Esophagus squamous epithelium (tissue), 5 donors: ENCODE data around the gene MORN3. TPM values are rescaled to one million over a fixed set of nuclear protein-coding genes. Genes with fewer than 3 reads are reported as not detected.
A peak's percentile ranks its signal among the peaks of the same experiment; 100 is the strongest.

Source experiments
- DNase-seq: peaks from one replicate; lab custom pipeline; 2025; lab: John Stamatoyannopoulos, UW
- H3K27ac ChIP-seq, 4 donors: fragments of 200-600 bp; sonication (generic); one replicate each; pipeline ENCODE4 v1.5.1; 2016 to 2019; ENCODE audit warnings: mild to moderate bottlenecking in 1 of 4
- H3K27me3 ChIP-seq, 4 donors: fragments of 200-600 bp; sonication (generic); 1 replicate in 3 of 4; 2 replicates in 1 of 4; pipeline versions ENCODE4 v1.5.1 to v1.6.0; 2017 to 2021; ENCODE audit warnings: antibody characterized with exemption in 1 of 4
- H3K36me3 ChIP-seq, 3 donors: fragments of 200-600 bp; sonication (generic); one replicate each; pipeline ENCODE4 v1.5.1; 2016 to 2019
- H3K4me1 ChIP-seq, 3 donors: fragments of 200-600 bp; sonication (generic); one replicate each; pipeline ENCODE4 v1.5.1; 2017 to 2019
- H3K4me3 ChIP-seq, 4 donors: fragments of 200-600 bp; sonication (generic); 1 replicate in 3 of 4; 2 replicates in 1 of 4; pipeline ENCODE4 v1.5.1; 2016 to 2019; ENCODE audit warnings: mild to moderate bottlenecking in 2 of 4, moderate library complexity in 1 of 4
- H3K9me3 ChIP-seq, 3 donors: fragments of 200-600 bp; sonication (generic); one replicate each; pipeline ENCODE4 v1.5.1; 2016 to 2019
- CTCF ChIP-seq, 6 experiments: fragments of 450-650 bp in 4 of 6; fragments of 200-600 bp in 2 of 6; sonication (generic) in 2 of 6; IDR thresholded peaks; one replicate each; pipeline ENCODE4 v1.5.1; 2016 to 2019; ENCODE audit warnings: antibody characterized with exemption in 6 of 6, mild to moderate bottlenecking in 4 of 6, moderate library complexity in 4 of 6
- POLR2A ChIP-seq, 4 donors: fragments of 450-650 bp; IDR thresholded peaks; one replicate each; pipeline ENCODE4 v1.6.1; 2017; ENCODE audit warnings: antibody characterized with exemption in 4 of 4, mild to moderate bottlenecking in 4 of 4, moderate library complexity in 3 of 4
- WGBS, 2 donors: methylation state at CpG; one replicate each; pipeline ENCODE4 v1.1.5; 2018; 5-methylcytosine and 5-hydroxymethylcytosine counted together
- intact Hi-C: fragments of 100-400 bp; cut with DNase I; formaldehyde crosslinking; loops from one replicate; pipeline ENCODE4 v1.15.0; 2022
- total RNA-seq, 4 donors: library from RNA; depleted of rRNA; stranded (reverse); fragments of >200 nt; gene quantifications; one replicate each; pipeline ENCODE4 v1.1.0, GENCODE V29; 2016
- donor health status: DM: yes; HTN: yes; CAD: no.

MORN3 gene
- total RNA-seq, 4 donors from 2014 or later, result 0.09 to 0.13 TPM; not detected in 2

DNA sequence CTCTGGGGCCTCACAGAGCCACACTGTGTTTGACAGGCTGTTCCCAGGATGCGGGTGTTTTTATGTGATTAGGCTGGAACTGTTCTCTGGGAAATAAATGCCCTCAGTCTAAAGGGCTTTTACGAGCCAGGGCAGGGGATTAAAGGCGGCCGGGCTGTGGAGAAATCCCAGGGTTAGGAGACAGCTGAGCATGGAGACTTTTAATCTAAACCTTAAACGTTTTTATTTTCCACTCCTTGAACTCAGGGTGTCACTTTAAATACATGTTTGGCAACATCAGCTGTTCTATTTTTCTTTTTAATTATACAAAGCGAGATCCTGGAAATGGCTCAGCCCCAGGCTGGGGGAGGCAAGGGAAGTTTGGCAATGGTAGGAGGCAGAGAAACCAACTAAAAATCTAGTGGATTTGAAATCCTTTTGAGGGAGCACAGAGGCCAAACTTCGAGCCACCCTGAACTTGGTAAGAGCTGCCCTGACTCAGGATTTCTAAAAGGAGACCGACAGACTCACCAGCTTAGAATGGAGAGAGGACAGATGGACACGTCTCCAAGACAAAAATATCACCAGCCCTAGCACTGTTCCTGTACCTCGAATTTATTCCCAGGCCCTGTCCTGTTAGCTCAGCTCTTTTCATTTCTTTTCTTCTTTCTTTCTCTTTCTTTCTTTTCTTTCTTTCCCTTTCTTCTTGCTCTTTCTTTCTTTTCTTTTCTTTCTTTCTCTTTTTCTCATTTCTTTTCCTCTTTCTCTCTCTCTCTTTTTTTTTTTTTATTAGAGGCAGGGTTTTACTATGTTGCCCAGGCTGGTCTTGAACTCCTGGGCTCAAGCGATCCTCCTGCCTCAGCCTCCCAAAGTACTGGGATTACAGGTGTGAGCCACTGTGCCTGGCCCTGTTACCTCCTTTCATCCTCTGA lies 59.0 kb downstream of the MORN3 start:
- Histone ChIP-seq H3K4me3 (peak overlapping the region in 1 of 4 donors; percentile 30), H3K36me3 (no peaks in the 10 kb centered on the region), H3K27ac (peak overlapping the region; percentile 30 to 72 (median 44)), H3K27me3 (no peaks in the 10 kb centered on the region), H3K9me3 (no peaks in the 10 kb centered on the region), H3K4me1 (peaks cover 0 to 20% (median 7%) of the 10 kb centered on the region in 3 donors)
- TF ChIP-seq POLR2A (IDR thresholded peaks at IDR 0.05) (no peak), CTCF (IDR thresholded peaks at IDR 0.05) (no peak)
- DNase-seq, result no peak
- 23 to 33% methylated on average over 10 to 11 of the region's 11 CpGs for WGBS, 2 donors
- intact Hi-C loops, result no loop called here

GRCh38 chr12:121608301-121608700 lies 61.2 kb downstream of the MORN3 start:
- Histone ChIP-seq H3K9me3 (no peaks in the 10 kb centered on the region), H3K4me3 (no peak overlapping the region), H3K27me3 (no peaks in the 10 kb centered on the region), H3K4me1 (peaks cover 0 to 20% (median 7%) of the 10 kb centered on the region in 3 donors), H3K27ac (no peak overlapping the region), H3K36me3 (no peaks in the 10 kb centered on the region)
- TF ChIP-seq POLR2A (IDR thresholded peaks at IDR 0.05) (no peak), CTCF (IDR thresholded peaks at IDR 0.05) (no peak)
- intact Hi-C loops, result no loop called here
- DNase-seq, result no peak
- 81 to 93% methylated on average over 3 to 6 of the region's 6 CpGs for WGBS, 2 donors

DNA sequence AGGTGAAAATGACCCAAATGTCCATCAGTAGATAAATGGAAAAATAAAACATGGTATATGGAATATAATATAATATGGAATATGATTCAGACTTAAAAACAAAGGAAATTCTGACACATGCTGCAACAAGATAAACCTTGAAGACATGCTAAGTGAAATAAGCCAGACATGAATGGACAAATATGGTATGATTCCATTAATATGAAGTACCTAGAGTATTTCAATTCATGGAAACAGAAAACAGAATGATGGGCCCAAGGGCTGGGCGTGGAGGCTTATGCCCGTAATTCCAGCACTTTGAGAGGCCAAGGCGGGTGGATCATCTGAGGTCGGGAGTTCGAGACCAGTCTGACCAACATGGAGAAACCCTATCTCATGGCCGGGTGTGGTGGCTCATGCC lies 65.9 kb downstream of the MORN3 start:
- Histone ChIP-seq H3K4me1 (no peaks in the 10 kb centered on the region), H3K4me3 (no peak overlapping the region), H3K9me3 (no peaks in the 10 kb centered on the region), H3K27ac (no peak overlapping the region), H3K36me3 (no peaks in the 10 kb centered on the region), H3K27me3 (no peaks in the 10 kb centered on the region)
- 63 to 71% methylated on average over 6 of the region's 6 CpGs for WGBS, 2 donors
- DNase-seq, result no peak
- TF ChIP-seq POLR2A (IDR thresholded peaks at IDR 0.05) (no peak), CTCF (IDR thresholded peaks at IDR 0.05) (no peak)
- intact Hi-C loops, result no loop called here

- Histone ChIP-seq H3K4me1 (no peaks in the 10 kb centered on the region), H3K9me3 (no peaks in the 10 kb centered on the region), H3K4me3 (no peak overlapping the region), H3K27me3 (no peaks in the 10 kb centered on the region), H3K27ac (no peak overlapping the region), H3K36me3 (no peaks in the 10 kb centered on the region)
- intact Hi-C loops, result no loop called here
- DNase-seq, result no peak
- TF ChIP-seq CTCF (IDR thresholded peaks at IDR 0.05) (no peak), POLR2A (IDR thresholded peaks at IDR 0.05) (no peak)
- WGBS, 2 donors, result 83 to 85% methylated on average over 5 to 6 of the region's 6 CpGs
Observed at GRCh38 chr12:121602766-121603165, 66.7 kb downstream of the MORN3 start.

- no peak for TF ChIP-seq CTCF (IDR thresholded peaks at IDR 0.05)
- no peak for TF ChIP-seq POLR2A (IDR thresholded peaks at IDR 0.05)
- Histone ChIP-seq H3K4me1 (no peaks in the 10 kb centered on the region), H3K9me3 (no peaks in the 10 kb centered on the region), H3K27me3 (no peaks in the 10 kb centered on the region), H3K4me3 (no peak overlapping the region), H3K36me3 (no peaks in the 10 kb centered on the region), H3K27ac (no peak overlapping the region)
- DNase-seq, result no peak
- WGBS, 2 donors, result 78 to 86% methylated on average over 5 to 6 of the region's 6 CpGs
- intact Hi-C loops, result no loop called here
Observed at GRCh38 chr12:121600702-121601336, 68.6 kb downstream of the MORN3 start.
